GM12878 (cell line): ENCODE results near the gene GABRR1. TPM values are rescaled to one million over a fixed set of nuclear protein-coding genes. Genes with fewer than 3 reads are reported as not detected.

Source experiments
- ATAC-seq: fragments of 200-7000 bp; cut with Tn5 transposase; 3 replicates; pipeline ENCODE4 v1.9.1; 2020; ENCODE audit warnings: mild to moderate bottlenecking, moderate library complexity
- BruUV-seq: library from RNA; stranded (reverse); fragments of 400-500 nt; replicated peaks from 2 replicates; lab custom pipeline; 2021; lab: Mats Ljungman, UMichigan
- CTCF ChIA-PET: fragments of 300-600 bp; sonication (Branson Sonifier 250); formaldehyde crosslinking; extraction: SDS; loops from one replicate; lab custom pipeline; 2021; ENCODE audit warnings: inconsistent platforms; lab: Yijun Ruan, JAX
- POLR2A ChIA-PET: fragments of 350-600 bp; formaldehyde crosslinking; extraction: SDS; loops from one replicate; lab custom pipeline; 2021; ENCODE audit warnings: inconsistent platforms; lab: Charles Lee
- RAD21 ChIA-PET: fragments of 300-600 bp; sonication (Branson Sonifier 250); formaldehyde crosslinking; loops from one replicate; lab custom pipeline; 2023; ENCODE audit warnings: antibody characterized with exemption; ENCODE audit not compliant: unreplicated experiment; lab: Charles Lee
- SMC1A ChIA-PET: fragments of 300-600 bp; sonication (Branson Sonifier 250); formaldehyde crosslinking; loops from one replicate; lab custom pipeline; 2023; ENCODE audit not compliant: unreplicated experiment, uncharacterized antibody; lab: Charles Lee
- DNase-seq: peaks from one replicate; pipeline ENCODE4 v3.0.0-alpha.2; 2011; ENCODE audit warnings: low read depth, low spot score
- FAIRE-seq: peaks from 3 replicates; lab custom pipeline; 2011; peaks lifted over from hg19 to GRCh38; lab: Jason Lieb, UNC
- H2AFZ ChIP-seq: 2 replicates; pipeline ENCODE4 v1.6.0; 2011; ENCODE audit warnings: low read depth, low read length, control low read depth; ENCODE audit not compliant: control insufficient read depth
- H3K27ac ChIP-seq: 2 replicates; pipeline ENCODE4 v1.5.1; 2011; ENCODE audit warnings: control low read depth; ENCODE audit not compliant: control insufficient read depth, insufficient read depth
- H3K27me3 ChIP-seq, 2 experiments: replicated peaks in 1 of 2; 2 replicates each; pipeline versions ENCODE4 v1.6.0 to v1.6.1; 2011; ENCODE audit warnings: low read length in 1 of 2; ENCODE audit not compliant: control insufficient read depth in 2 of 2, insufficient read depth in 2 of 2
- H3K36me3 ChIP-seq, 2 experiments: 2 replicates each; pipeline ENCODE4 v1.5.1; 2011; ENCODE audit warnings: low read length in 1 of 2; ENCODE audit not compliant: control insufficient read depth in 2 of 2, insufficient read depth in 2 of 2
- H3K4me1 ChIP-seq: 2 replicates; pipeline ENCODE4 v1.6.1; 2011; ENCODE audit warnings: mild to moderate bottlenecking, low read length, moderate library complexity, mixed read lengths; ENCODE audit not compliant: control insufficient read depth, insufficient read depth
- H3K4me2 ChIP-seq: 2 replicates; pipeline ENCODE4 v1.6.0; 2011; ENCODE audit warnings: control low read depth; ENCODE audit not compliant: control insufficient read depth, insufficient read depth
- H3K4me3 ChIP-seq: fragments of 200-600 bp; sonication (generic); 2 replicates; pipeline ENCODE4 v1.5.1; 2016
- H3K79me2 ChIP-seq: 2 replicates; pipeline ENCODE4 v1.6.0; 2011; ENCODE audit warnings: low read length; ENCODE audit not compliant: control insufficient read depth, insufficient read depth
- H3K9ac ChIP-seq: 2 replicates; pipeline ENCODE4 v1.8.0; 2011; ENCODE audit warnings: low read length, control low read depth, mixed read lengths; ENCODE audit not compliant: control insufficient read depth, insufficient read depth
- H3K9me3 ChIP-seq: replicated peaks from 3 replicates; pipeline ENCODE4 v1.5.1; 2011; ENCODE audit warnings: mild to moderate bottlenecking, low read length; ENCODE audit not compliant: control insufficient read depth, insufficient read depth
- H4K20me1 ChIP-seq: 2 replicates; pipeline ENCODE4 v1.6.0; 2011; ENCODE audit not compliant: control insufficient read depth, insufficient read depth
- ASH2L ChIP-seq: fragments of 300-600, 200-600 bp; sonication (generic); IDR thresholded peaks from 2 replicates; pipeline ENCODE4 v1.6.1; 2017; ENCODE audit warnings: low read depth, mild to moderate bottlenecking, borderline replicate concordance
- BACH1 ChIP-seq: fragments of 450-650 bp; IDR thresholded peaks from 2 replicates; pipeline ENCODE4 v1.6.1; 2017; ENCODE audit warnings: mild to moderate bottlenecking, borderline replicate concordance
- BMI1 ChIP-seq: fragments of 450-650 bp; IDR thresholded peaks from 2 replicates; pipeline ENCODE4 v1.6.1; 2016; ENCODE audit warnings: mild to moderate bottlenecking, moderate library complexity, borderline replicate concordance
- BRCA1 ChIP-seq: IDR thresholded peaks from 2 replicates; pipeline ENCODE4 v1.6.1; 2011; ENCODE audit warnings: low read depth, low read length, improper control_type of control experiment
- CHD1 ChIP-seq: IDR thresholded peaks from 2 replicates; pipeline ENCODE4 v1.6.1; 2012; ENCODE audit warnings: low read depth, low read length, improper control_type of control experiment
- CHD4 ChIP-seq: fragments of 200-600 bp; sonication (generic); IDR thresholded peaks from 2 replicates; pipeline ENCODE4 v1.6.1; 2016; ENCODE audit warnings: mild to moderate bottlenecking
- CREM ChIP-seq: IDR thresholded peaks from 2 replicates; pipeline ENCODE4 v1.6.1; 2014; ENCODE audit warnings: antibody characterized with exemption, low read depth
- HCFC1 ChIP-seq: fragments of 150-350 bp; IDR thresholded peaks from 2 replicates; pipeline ENCODE4 v1.6.1; 2014; ENCODE audit warnings: low read length
- MYB ChIP-seq: fragments of 150-350 bp; IDR thresholded peaks from 2 replicates; pipeline ENCODE4 v1.6.1; 2014; ENCODE audit warnings: mild to moderate bottlenecking, low read depth, low read length, borderline replicate concordance
- NBN ChIP-seq: fragments of 450-650 bp; IDR thresholded peaks from 2 replicates; pipeline ENCODE4 v1.6.1; 2016
- NR2C2 ChIP-seq: IDR thresholded peaks from 2 replicates; pipeline ENCODE4 v1.6.1; 2011; ENCODE audit warnings: borderline replicate concordance, low read depth; ENCODE audit not compliant: control insufficient read depth, insufficient read length
- NRF1 ChIP-seq: conservative IDR thresholded peaks from 2 replicates; pipeline ENCODE4 v1.6.1; 2011; ENCODE audit warnings: mild to moderate bottlenecking, low read depth, low read length, improper control_type of control experiment
- STAT1 ChIP-seq: fragments of 450-650 bp; conservative IDR thresholded peaks from 2 replicates; pipeline ENCODE4 v1.6.1; 2014; ENCODE audit warnings: antibody characterized with exemption, mild to moderate bottlenecking
- TARDBP ChIP-seq: IDR thresholded peaks from 2 replicates; pipeline ENCODE4 v1.6.1; 2016; ENCODE audit warnings: borderline replicate concordance
- ZNF207 ChIP-seq: fragments of 450-650 bp; IDR thresholded peaks from 2 replicates; pipeline ENCODE4 v1.6.1; 2014; ENCODE audit warnings: antibody characterized with exemption, mild to moderate bottlenecking, borderline replicate concordance
- ZSCAN29 ChIP-seq: fragments of 450-650 bp; IDR thresholded peaks from 2 replicates; pipeline ENCODE4 v1.6.1; 2017; ENCODE audit warnings: mild to moderate bottlenecking, moderate library complexity
- WGBS: methylation state at CpG from one replicate; pipeline ENCODE4 v1.1.6; 2016; ENCODE audit warnings: low lambda C conversion rate; ENCODE audit not compliant: insufficient replicate concordance, insufficient coverage; ENCODE audit errors: missing lambda C conversion rate; 5-methylcytosine and 5-hydroxymethylcytosine counted together
- in situ Hi-C: fragments of 300-500 bp; cut with MboI; formaldehyde crosslinking; loops from 9 replicates; pipeline ENCODE4 v1.14.3; 2018; ENCODE audit warnings: mixed read lengths
- intact Hi-C: fragments of 100-400 bp; cut with micrococcal nuclease; formaldehyde crosslinking; loops from one replicate; pipeline ENCODE4 v1.14.2; 2022; ENCODE audit not compliant: unreplicated experiment
- polyA plus RNA-seq, 11 experiments: library from polyadenylated mRNA; depleted of rRNA in 4 of 11; unstranded in 6 of 11; stranded (reverse) in 5 of 11; fragments of >200 nt; fragmentation: Nextera tagmentation in 4 of 11; fragmentation: Illumina TruSeq in 1 of 11; extraction: Ambion mirVana in 4 of 11; extraction: Trizol in 1 of 11; gene quantifications; 1 replicate in 1 of 11; 2 replicates in 10 of 11; pipeline versions ENCODE4 v1.2.1 to v1.2.3, GENCODE V29; 2011 to 2016; ENCODE audit warnings: inconsistent platforms in 2 of 11, missing spikeins in 2 of 11, low read depth in 1 of 11
- total RNA-seq, 4 experiments: library from RNA; depleted of rRNA in 3 of 4; stranded (reverse); fragments of >200 nt in 3 of 4; fragmentation: Illumina TruSeq in 1 of 4; extraction: Trizol in 1 of 4; gene quantifications; 2 replicates each; pipeline versions ENCODE4 v1.2.1 to v1.2.3, GENCODE V29; 2013 to 2021
- TF ChIP-seq, protein P1 (sequence below): fragments of 450-650 bp; IDR thresholded peaks from 2 replicates; pipeline ENCODE4 v1.6.1; 2017; ENCODE audit warnings: mild to moderate bottlenecking, moderate library complexity
- TF ChIP-seq, protein P2 (sequence below): fragments of 450-650 bp; formaldehyde crosslinking; IDR thresholded peaks from 2 replicates; pipeline ENCODE4 v1.5.0; 2022; ENCODE audit warnings: mild to moderate bottlenecking, missing genetic modification characterization
- TF ChIP-seq, protein P3 (sequence below): fragments of 450-650 bp; IDR thresholded peaks from 2 replicates; pipeline ENCODE4 v1.6.1; 2017; ENCODE audit warnings: borderline replicate concordance

The GABRR1 gene
- total and polyA plus RNA-seq, 10 of the 15 experiments (the other 5 are each of a cell fraction or from before 2014, with no cell fraction given), result not detected

DNA sequence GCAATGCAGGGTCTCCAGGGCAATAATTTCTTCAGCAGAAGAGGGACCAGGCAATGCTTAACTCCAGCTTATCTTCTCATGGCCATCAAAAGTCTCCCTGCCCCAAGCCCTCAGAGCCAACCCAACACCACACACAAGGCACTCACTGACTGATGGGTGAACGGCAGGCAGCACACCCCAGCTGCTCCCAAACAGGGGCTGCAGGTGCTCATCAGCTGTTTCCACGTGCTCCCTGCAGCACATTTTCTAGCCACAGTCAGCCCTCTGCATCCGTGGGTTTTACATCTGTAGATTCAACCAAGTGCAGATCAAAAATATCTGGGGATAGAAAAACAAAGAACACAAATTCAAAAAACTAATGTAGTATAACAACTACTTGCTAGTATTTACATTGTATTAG lies 4.0 kb upstream of the GABRR1 start:
- intact Hi-C loops (no loop called here), in situ Hi-C loops (no loop called here)
- Histone ChIP-seq H4K20me1 (no peaks in the 10 kb centered on the region), H3K79me2 (no peaks in the 10 kb centered on the region), H3K9ac (no peak overlapping the region), H3K4me3 (no peak overlapping the region), H3K4me1 (no peaks in the 10 kb centered on the region), H3K27ac (no peak overlapping the region), H3K4me2 (no peak overlapping the region), H3K36me3 (no peaks in the 10 kb centered on the region), H3K9me3 (no peaks in the 10 kb centered on the region), H2AFZ (no peak overlapping the region), H3K27me3 (peaks cover 0 to 2% of the 10 kb centered on the region in 2 experiments; a peak in 1 of 4 replicates)
- DNase-seq, result no peak
- SMC1A ChIA-PET, result no interaction called here
- CTCF ChIA-PET, result interaction anchor here (0.9 kb wide), 1 partner anchor 145 kb away, joined by 3 read pairs; no protein-coding TSS in a partner anchor
- BruUV-seq, result no TSS peak
- POLR2A ChIA-PET, result no interaction called here
- RAD21 ChIA-PET, result no interaction called here
- WGBS, result 14% methylated on average over 3 of the region's 3 CpGs
- FAIRE-seq, result no peak
- ATAC-seq, result no peak
- TF ChIP-seq, protein P1, sequence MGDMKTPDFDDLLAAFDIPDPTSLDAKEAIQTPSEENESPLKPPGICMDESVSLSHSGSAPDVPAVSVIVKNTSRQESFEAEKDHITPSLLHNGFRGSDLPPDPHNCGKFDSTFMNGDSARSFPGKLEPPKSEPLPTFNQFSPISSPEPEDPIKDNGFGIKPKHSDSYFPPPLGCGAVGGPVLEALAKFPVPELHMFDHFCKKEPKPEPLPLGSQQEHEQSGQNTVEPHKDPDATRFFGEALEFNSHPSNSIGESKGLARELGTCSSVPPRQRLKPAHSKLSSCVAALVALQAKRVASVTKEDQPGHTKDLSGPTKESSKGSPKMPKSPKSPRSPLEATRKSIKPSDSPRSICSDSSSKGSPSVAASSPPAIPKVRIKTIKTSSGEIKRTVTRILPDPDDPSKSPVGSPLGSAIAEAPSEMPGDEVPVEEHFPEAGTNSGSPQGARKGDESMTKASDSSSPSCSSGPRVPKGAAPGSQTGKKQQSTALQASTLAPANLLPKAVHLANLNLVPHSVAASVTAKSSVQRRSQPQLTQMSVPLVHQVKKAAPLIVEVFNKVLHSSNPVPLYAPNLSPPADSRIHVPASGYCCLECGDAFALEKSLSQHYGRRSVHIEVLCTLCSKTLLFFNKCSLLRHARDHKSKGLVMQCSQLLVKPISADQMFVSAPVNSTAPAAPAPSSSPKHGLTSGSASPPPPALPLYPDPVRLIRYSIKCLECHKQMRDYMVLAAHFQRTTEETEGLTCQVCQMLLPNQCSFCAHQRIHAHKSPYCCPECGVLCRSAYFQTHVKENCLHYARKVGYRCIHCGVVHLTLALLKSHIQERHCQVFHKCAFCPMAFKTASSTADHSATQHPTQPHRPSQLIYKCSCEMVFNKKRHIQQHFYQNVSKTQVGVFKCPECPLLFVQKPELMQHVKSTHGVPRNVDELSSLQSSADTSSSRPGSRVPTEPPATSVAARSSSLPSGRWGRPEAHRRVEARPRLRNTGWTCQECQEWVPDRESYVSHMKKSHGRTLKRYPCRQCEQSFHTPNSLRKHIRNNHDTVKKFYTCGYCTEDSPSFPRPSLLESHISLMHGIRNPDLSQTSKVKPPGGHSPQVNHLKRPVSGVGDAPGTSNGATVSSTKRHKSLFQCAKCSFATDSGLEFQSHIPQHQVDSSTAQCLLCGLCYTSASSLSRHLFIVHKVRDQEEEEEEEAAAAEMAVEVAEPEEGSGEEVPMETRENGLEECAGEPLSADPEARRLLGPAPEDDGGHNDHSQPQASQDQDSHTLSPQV, result no peak
- TF ChIP-seq CHD1, result no peak
- TF ChIP-seq ASH2L, result no peak
- TF ChIP-seq BMI1, result no peak
- TF ChIP-seq STAT1, result no peak
- no peak for TF ChIP-seq NRF1
- TF ChIP-seq MYB, result no peak
- no peak for TF ChIP-seq ZSCAN29
- TF ChIP-seq BACH1, result no peak
- TF ChIP-seq TARDBP, result no peak
- no peak for TF ChIP-seq BRCA1
- TF ChIP-seq, protein P2, sequence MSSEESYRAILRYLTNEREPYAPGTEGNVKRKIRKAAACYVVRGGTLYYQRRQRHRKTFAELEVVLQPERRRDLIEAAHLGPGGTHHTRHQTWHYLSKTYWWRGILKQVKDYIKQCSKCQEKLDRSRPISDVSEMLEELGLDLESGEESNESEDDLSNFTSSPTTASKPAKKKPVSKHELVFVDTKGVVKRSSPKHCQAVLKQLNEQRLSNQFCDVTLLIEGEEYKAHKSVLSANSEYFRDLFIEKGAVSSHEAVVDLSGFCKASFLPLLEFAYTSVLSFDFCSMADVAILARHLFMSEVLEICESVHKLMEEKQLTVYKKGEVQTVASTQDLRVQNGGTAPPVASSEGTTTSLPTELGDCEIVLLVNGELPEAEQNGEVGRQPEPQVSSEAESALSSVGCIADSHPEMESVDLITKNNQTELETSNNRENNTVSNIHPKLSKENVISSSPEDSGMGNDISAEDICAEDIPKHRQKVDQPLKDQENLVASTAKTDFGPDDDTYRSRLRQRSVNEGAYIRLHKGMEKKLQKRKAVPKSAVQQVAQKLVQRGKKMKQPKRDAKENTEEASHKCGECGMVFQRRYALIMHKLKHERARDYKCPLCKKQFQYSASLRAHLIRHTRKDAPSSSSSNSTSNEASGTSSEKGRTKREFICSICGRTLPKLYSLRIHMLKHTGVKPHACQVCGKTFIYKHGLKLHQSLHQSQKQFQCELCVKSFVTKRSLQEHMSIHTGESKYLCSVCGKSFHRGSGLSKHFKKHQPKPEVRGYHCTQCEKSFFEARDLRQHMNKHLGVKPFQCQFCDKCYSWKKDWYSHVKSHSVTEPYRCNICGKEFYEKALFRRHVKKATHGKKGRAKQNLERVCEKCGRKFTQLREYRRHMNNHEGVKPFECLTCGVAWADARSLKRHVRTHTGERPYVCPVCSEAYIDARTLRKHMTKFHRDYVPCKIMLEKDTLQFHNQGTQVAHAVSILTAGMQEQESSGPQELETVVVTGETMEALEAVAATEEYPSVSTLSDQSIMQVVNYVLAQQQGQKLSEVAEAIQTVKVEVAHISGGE (CRISPR knock-in tag), result no peak
- TF ChIP-seq NBN, result no peak
- TF ChIP-seq ZNF207, result no peak
- TF ChIP-seq, protein P3, sequence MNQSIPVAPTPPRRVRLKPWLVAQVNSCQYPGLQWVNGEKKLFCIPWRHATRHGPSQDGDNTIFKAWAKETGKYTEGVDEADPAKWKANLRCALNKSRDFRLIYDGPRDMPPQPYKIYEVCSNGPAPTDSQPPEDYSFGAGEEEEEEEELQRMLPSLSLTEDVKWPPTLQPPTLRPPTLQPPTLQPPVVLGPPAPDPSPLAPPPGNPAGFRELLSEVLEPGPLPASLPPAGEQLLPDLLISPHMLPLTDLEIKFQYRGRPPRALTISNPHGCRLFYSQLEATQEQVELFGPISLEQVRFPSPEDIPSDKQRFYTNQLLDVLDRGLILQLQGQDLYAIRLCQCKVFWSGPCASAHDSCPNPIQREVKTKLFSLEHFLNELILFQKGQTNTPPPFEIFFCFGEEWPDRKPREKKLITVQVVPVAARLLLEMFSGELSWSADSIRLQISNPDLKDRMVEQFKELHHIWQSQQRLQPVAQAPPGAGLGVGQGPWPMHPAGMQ, result no peak
- no peak for TF ChIP-seq HCFC1
- TF ChIP-seq CREM, result no peak
- no peak for TF ChIP-seq CHD4
- no peak for TF ChIP-seq NR2C2
